GM12865 (cell line): ENCODE results near the gene TLCD3A.
A peak's percentile ranks its signal among the peaks of the same experiment; 100 is the strongest.

ENCODE experiments used
- DNase-seq: peaks from one replicate; pipeline ENCODE4 v3.0.0; 2010; ENCODE audit warnings: low read depth
- H3K4me3 ChIP-seq: 2 replicates; pipeline ENCODE4 v1.5.1; 2011; ENCODE audit warnings: mild to moderate bottlenecking, low read depth, low read length, control low read depth
- TF ChIP-seq, protein P1 (sequence below): IDR thresholded peaks from 2 replicates; pipeline ENCODE4 v1.5.1; 2011; ENCODE audit warnings: low read length, control low read depth, low read depth, inconsistent platforms; ENCODE audit not compliant: insufficient read depth; ENCODE audit errors: missing control alignments

The TLCD3A gene

DNA sequence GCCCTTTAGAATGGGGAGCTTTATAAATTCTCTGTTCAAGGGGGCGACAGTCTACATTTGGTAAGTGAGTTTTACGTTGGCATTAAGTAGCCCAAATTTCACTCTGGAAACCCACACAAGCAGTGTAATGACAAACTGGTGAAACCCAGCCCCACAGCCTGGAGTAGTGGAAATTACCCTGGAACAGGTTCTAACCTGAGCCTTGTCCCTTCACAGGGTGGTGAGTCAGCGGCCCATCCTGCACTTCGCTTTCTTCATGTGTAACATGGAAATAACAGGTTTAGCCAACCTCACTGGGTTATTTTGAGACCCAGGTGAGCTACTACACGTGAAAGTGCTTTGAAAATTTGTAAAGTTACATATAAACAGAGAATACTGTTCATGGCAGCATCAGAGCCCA lies 3.5 kb upstream of the TLCD3A start:
- TF ChIP-seq, protein P1, sequence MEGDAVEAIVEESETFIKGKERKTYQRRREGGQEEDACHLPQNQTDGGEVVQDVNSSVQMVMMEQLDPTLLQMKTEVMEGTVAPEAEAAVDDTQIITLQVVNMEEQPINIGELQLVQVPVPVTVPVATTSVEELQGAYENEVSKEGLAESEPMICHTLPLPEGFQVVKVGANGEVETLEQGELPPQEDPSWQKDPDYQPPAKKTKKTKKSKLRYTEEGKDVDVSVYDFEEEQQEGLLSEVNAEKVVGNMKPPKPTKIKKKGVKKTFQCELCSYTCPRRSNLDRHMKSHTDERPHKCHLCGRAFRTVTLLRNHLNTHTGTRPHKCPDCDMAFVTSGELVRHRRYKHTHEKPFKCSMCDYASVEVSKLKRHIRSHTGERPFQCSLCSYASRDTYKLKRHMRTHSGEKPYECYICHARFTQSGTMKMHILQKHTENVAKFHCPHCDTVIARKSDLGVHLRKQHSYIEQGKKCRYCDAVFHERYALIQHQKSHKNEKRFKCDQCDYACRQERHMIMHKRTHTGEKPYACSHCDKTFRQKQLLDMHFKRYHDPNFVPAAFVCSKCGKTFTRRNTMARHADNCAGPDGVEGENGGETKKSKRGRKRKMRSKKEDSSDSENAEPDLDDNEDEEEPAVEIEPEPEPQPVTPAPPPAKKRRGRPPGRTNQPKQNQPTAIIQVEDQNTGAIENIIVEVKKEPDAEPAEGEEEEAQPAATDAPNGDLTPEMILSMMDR, result no peak
- no peak for DNase-seq
- H3K4me3 ChIP-seq, result no peak overlapping the region

DNA sequence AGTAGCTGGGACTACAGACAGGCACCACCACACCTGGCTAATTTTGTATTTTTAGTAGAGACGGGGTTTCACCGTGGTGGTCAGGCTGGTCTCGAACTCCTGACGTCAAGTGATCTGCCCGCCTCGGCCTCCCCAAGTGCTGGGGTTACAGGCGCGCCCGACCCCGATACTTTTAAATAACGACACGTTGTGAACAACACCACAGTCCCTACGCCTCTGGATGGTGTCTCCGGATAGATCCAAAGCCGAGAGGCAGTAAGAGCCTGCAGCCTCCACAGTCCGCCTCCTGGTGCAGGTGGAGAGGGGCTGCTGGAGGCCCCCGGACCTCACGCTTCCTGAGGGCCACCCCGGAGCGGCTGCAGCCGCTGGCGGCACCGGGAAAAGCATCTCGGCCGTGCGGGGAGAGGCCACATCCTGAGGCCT lies 741 bp upstream of the TLCD3A start:
- DNase-seq, result no peak
- TF ChIP-seq, protein P1, result no peak
- peak overlapping the region; percentile 60 for H3K4me3 ChIP-seq

DNA sequence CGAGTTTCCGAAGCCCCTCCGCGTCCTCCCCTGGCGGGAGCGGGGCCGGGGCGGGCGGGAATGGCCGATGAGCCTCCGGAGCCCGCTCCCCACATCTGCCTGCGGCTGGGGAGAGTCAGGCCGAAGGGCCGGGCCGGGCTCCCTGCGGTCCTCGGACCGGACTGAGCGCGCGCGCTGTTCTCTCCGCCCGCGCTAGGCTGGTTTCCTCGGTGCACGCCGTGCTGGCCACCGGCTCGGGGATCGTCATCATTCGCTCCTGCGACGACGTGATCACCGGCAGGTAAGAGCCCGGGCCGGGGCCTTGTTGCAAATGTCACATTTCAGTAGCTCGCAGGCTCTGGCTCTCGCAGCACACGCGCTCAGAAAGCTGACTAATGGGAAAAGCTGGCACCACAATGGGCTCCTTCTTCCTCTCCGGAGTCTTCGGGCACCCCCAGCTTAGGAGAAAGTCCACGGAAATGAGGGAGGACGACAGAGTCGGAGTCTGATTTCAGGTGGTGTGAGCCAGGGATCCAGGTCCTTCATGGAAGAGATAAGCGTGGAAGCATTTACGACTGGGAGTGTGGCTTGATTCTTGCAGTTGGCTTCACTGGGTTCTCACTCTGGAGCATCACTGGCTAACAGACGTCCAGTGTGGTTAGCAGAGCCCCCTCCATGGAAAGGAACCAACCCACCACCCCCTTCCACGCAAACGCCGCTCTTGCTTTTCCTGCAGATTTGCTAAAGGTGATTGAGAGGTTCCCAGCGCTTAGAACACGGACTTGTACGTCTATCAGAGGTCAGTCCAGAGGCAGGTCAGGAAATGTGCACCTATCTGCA lies 715 bp downstream of the TLCD3A start:
- peak overlapping the region; percentile 79 for H3K4me3 ChIP-seq
- peak; percentile 49 for DNase-seq
- TF ChIP-seq, protein P1, result no peak

DNA sequence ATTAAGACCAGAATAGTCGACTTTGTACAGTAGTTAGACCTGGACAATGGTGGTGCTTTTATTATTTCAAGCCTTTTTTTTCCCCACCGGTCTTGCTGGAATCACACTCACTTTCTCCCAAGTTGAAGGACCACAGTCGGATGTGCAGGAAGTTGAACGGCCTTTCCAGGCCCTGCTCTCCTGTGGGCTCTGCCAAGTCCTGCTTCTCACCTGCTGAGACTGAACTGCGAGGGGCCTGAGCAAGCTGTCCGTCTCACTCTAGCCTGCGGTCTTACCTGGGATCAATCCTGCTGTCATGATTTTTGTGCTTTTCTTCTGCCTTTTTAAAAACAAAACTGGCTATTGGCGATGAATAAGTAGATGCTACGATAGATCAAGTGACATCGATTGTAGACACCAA lies 1.3 kb downstream of the TLCD3A start:
- peak overlapping the region; percentile 79 for H3K4me3 ChIP-seq
- no peak for DNase-seq
- TF ChIP-seq, protein P1, result no peak

- DNase-seq, result no peak
- H3K4me3 ChIP-seq, result no peak overlapping the region
- TF ChIP-seq, protein P1, result no peak
These were observed 5.2 kb downstream of the TLCD3A start for GRCh38 chr17:737561-738113.

DNA sequence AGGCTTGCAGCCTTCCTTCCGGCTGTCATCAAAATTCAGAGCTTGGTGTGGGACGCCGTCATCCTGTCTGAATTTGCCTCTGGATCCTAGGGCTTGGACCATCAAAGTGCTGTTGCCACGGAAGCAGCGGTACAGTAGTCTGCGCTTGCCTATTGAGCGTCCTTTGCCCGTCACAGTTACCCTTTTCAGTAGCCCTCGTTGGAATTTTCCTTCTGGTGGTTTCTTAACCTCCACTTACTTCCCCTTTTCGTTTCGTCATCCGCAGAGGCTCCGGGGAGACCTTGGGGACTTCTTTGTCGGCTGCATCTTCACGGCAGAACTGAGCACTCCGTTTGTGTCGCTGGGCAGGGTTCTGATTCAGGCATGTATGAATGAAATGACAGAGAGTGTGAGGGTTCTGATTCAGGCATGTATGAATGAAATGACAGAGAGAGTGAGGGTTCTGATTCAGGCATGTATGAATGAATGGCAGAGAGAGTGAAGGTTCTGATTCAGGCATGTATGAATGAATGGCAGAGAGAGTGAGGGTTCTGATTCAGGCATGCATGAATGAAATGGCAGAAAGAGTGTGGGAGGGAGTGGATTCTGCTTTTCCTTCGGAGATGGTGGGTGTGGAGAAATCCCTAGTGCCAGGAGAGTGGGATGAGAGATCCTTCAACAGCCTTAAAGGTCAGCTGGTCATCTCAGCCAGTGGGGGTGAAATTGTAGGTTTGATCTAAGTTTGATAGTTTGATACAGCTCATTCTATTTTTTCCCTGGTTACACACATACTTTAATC lies 8.0 kb downstream of the TLCD3A start:
- DNase-seq, result peak; percentile 82
- TF ChIP-seq, protein P1, result no peak
- no peak overlapping the region; the same call in 1 of the 2 replicates for H3K4me3 ChIP-seq
